CD4-positive, alpha-beta T cell (primary cell): ENCODE results near the gene COL6A2. TPM values are rescaled to one million over a fixed set of nuclear protein-coding genes. Genes with fewer than 3 reads are reported as not detected.

ENCODE experiments used
- ATAC-seq: fragments of 200-7000 bp; cut with Tn5 transposase; one replicate; pipeline ENCODE4 v1.10.0; 2022; ENCODE audit warnings: mild to moderate bottlenecking; ENCODE audit not compliant: poor library complexity
- CTCF ChIA-PET: fragments of 350-600 bp; sonication (Branson Sonifier 250); formaldehyde crosslinking; loops from one replicate; lab custom pipeline; 2021; ENCODE audit warnings: antibody characterized with exemption, inconsistent platforms; lab: Charles Lee
- POLR2A ChIA-PET: fragments of 350-600 bp; sonication (Branson Sonifier 250); formaldehyde crosslinking; loops from one replicate; lab custom pipeline; 2021; ENCODE audit warnings: antibody characterized with exemption, inconsistent platforms; lab: Charles Lee
- DNase-seq, 14 experiments: peaks; one replicate each; pipeline ENCODE4 v3.0.0-alpha.2; 2013 to 2020; ENCODE audit warnings: mixed read lengths in 2 of 14
- H3K27ac ChIP-seq, 2 donors: one replicate each; pipeline versions ENCODE4 v1.5.1 to v1.7.0; 2013; ENCODE audit warnings: low read length in 2 of 2, low read depth in 1 of 2, mild to moderate bottlenecking in 1 of 2
- H3K27me3 ChIP-seq, 2 experiments: 1 replicate in 1 of 2; 2 replicates in 1 of 2; pipeline versions ENCODE4 v1.6.1 to v1.7.0; 2013; ENCODE audit warnings: low read length in 2 of 2, control low read depth in 1 of 2, mild to moderate bottlenecking in 1 of 2, moderate library complexity in 1 of 2; ENCODE audit not compliant: insufficient read depth in 2 of 2, control insufficient read depth in 1 of 2
- H3K36me3 ChIP-seq: one replicate; pipeline ENCODE4 v1.6.1; 2013; ENCODE audit warnings: low read length, control low read depth; ENCODE audit not compliant: insufficient read depth
- H3K4me1 ChIP-seq: one replicate; pipeline ENCODE4 v1.6.1; 2013; ENCODE audit warnings: low read length, control low read depth; ENCODE audit not compliant: insufficient read depth
- H3K4me3 ChIP-seq: one replicate; pipeline ENCODE4 v1.5.1; 2013; ENCODE audit warnings: mild to moderate bottlenecking, low read length, moderate library complexity
- H3K9me3 ChIP-seq, 2 experiments: 1 replicate in 1 of 2; 2 replicates in 1 of 2; pipeline versions ENCODE4 v1.6.1 to v1.7.0; 2013; ENCODE audit warnings: low read length in 2 of 2, mild to moderate bottlenecking in 2 of 2, control low read depth in 1 of 2, moderate library complexity in 1 of 2; ENCODE audit not compliant: control insufficient read depth in 1 of 2, insufficient read depth in 1 of 2
- H3K27ac Mint-ChIP-seq: one replicate; pipeline ENCODE4 v1.8.0; 2020; ENCODE audit warnings: mixed read lengths
- H3K27me3 Mint-ChIP-seq: one replicate; pipeline ENCODE4 v1.8.0; 2021; ENCODE audit warnings: mixed read lengths
- H3K36me3 Mint-ChIP-seq: one replicate; pipeline ENCODE4 v1.8.0; 2021; ENCODE audit warnings: low read depth, mixed read lengths
- H3K4me1 Mint-ChIP-seq: one replicate; pipeline ENCODE4 v1.8.0; 2021; ENCODE audit warnings: low read depth, mixed read lengths
- H3K4me3 Mint-ChIP-seq: one replicate; pipeline ENCODE4 v1.8.0; 2020; ENCODE audit warnings: mild to moderate bottlenecking, mixed read lengths
- H3K9me3 Mint-ChIP-seq: one replicate; pipeline ENCODE4 v1.8.0; 2020; ENCODE audit warnings: mixed read lengths
- intact Hi-C, 2 experiments: fragments of 100-400 bp; cut with DNase I in 1 of 2; cut with micrococcal nuclease in 1 of 2; formaldehyde crosslinking; loops; one replicate each; pipeline versions ENCODE4 v1.15.1 to v1.9.0; 2023 to 2025; cut with DNase I, micrococcal nuclease
- total RNA-seq, 174 experiments: library from RNA in 2 of 174; stranded (reverse) in 2 of 174; gene quantifications; one replicate each; pipeline ENCODE4 v1.2.3 and lab custom pipeline; 2021 to 2026
- TF ChIP-seq, protein P1 (sequence below): fragments of 200-600 bp; IDR thresholded peaks from one replicate; pipeline ENCODE4 v1.8.0; 2022; ENCODE audit warnings: antibody characterized with exemption, mild to moderate bottlenecking

The COL6A2 gene
- total RNA-seq, 2 experiments from 2014 or later = 24.1 to 26.4 TPM

DNA sequence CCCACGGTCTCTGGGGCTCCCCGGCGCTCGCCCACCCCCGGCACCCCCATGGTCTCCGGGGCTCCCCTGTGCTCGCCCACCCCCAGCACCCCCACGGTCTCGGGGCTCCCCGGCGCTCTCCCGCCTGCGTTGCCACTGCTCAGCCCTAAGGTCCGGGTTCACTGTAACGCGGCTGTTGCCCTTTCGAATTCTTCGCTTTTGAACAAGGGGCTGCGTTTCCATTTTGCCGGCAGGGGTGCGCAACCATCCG is 62.7 kb downstream of the COL6A2 start:
- intact Hi-C loops = no loop called here
- H3K27me3 ChIP-seq = no peaks in the 10 kb centered on the region
- H3K4me3 ChIP-seq = no peak overlapping the region
- Mint-ChIP-seq H3K27ac (no peak overlapping the region), H3K27me3 (no peaks in the 10 kb centered on the region), H3K9me3 (no peaks in the 10 kb centered on the region), H3K36me3 (no peaks in the 10 kb centered on the region), H3K4me3 (no peak overlapping the region), H3K4me1 (no peaks in the 10 kb centered on the region)
- DNase-seq (peak in 1 of 14 experiments; percentile 29), ATAC-seq (no peak)
- H3K9me3 ChIP-seq = peaks cover 0 to 12% of the 10 kb centered on the region in 2 experiments
- H3K36me3 ChIP-seq = no peaks in the 10 kb centered on the region
- CTCF ChIA-PET = no interaction called here
- TF ChIP-seq, protein P1, sequence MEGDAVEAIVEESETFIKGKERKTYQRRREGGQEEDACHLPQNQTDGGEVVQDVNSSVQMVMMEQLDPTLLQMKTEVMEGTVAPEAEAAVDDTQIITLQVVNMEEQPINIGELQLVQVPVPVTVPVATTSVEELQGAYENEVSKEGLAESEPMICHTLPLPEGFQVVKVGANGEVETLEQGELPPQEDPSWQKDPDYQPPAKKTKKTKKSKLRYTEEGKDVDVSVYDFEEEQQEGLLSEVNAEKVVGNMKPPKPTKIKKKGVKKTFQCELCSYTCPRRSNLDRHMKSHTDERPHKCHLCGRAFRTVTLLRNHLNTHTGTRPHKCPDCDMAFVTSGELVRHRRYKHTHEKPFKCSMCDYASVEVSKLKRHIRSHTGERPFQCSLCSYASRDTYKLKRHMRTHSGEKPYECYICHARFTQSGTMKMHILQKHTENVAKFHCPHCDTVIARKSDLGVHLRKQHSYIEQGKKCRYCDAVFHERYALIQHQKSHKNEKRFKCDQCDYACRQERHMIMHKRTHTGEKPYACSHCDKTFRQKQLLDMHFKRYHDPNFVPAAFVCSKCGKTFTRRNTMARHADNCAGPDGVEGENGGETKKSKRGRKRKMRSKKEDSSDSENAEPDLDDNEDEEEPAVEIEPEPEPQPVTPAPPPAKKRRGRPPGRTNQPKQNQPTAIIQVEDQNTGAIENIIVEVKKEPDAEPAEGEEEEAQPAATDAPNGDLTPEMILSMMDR = no peak
- no peak overlapping the region for H3K27ac ChIP-seq
- no peaks in the 10 kb centered on the region for H3K4me1 ChIP-seq
- POLR2A ChIA-PET = no interaction called here

DNA sequence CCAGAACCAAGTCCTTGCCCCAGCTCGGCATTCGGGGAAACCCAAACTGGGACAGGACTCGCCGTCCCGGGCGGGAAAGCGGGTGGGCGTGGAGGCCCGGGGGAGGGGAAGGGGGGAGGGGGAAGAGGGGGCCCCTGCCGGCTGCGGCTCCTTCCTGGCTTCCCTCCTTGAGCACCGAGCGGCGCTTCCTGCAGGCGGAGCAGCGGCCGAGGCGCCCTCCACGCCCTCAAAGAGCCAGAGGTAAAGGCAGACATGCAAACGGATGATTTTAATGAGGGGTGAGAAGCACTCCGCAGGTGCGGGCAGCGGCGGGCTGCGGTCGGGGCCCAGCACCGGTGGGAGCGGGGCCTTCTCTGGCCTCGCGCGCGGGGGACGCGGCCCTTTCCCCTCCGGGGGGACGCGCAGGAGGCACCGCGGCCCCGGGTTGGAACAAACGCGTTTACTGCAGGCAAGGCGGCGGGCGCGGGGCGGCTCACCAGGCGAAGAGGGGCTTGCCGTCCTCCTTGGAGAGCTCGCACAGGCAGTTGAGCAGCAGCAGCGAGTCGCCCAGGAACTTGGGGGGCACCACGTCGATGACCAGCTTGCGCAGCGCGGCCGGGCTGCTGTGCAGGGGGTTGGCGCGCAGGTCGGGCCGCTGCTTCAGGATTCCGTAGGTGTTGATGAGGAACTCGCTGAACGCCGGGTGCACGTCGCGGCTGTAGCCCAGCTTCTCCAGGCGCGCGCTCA is 63.2 kb downstream of the COL6A2 start:
- ATAC-seq = no peak

DNA sequence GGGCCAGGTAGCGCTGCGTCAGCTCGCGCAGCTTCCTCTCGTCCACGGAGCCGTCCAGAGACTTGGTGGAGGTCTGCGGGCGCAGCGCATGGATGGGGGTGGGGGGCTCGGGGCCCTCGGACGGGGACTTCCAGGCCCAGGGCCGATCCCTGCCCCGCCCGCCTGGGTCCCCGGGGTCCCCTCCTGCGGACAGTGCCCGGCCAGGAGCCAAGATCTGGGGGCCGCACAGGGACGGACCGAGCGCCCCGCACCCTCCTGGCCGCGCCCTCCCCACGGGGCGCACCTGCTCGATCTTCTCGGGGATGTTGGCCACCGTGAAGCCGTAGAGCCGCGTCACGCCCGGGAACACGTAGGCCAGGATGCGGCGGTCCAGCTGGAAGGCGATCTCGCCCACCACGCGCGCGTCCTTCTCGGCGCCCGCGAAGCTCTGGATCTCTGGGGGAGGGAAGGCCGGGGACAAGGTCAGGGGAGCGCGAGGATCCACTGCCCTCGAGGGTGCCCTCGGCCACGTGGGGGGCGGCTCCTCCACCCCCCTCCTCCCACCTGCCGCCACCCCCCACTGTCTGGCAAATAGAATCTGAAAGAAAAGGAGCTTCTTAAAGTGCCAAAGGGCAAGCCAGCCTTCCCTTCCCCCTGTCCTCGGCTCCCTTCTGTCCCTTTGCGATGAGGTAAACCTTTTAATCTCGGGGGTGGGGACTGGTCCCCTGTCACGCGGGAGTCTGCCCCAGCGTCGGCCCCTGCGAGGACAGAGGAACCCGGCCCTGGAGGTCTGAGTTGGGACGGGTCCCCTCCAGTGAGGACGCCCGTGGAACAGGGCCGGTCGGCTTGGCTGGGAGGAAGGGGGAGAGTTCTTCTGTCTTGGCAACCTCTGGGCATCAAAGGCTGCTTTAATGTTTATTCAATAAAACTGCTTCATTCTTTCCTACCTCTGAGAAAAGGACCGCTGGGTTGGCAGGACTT is 64.0 kb downstream of the COL6A2 start:
- ChIA-PET CTCF (no interaction called here), POLR2A (no interaction called here)
- no peak overlapping the region for H3K4me3 Mint-ChIP-seq
- H3K36me3 Mint-ChIP-seq = no peaks in the 10 kb centered on the region
- no peaks in the 10 kb centered on the region for H3K4me1 Mint-ChIP-seq
- H3K27ac Mint-ChIP-seq = no peak overlapping the region
- H3K27me3 Mint-ChIP-seq = no peaks in the 10 kb centered on the region
- intact Hi-C loops = no loop called here
- no peak overlapping the region for H3K4me3 ChIP-seq
- TF ChIP-seq, protein P1 = no peak
- no peaks in the 10 kb centered on the region for H3K36me3 ChIP-seq
- H3K4me1 ChIP-seq = no peaks in the 10 kb centered on the region
- no peak overlapping the region for H3K27ac ChIP-seq
- DNase-seq (peak in 2 of 14 experiments; percentile 28 to 29), ATAC-seq (no peak)
- no peaks in the 10 kb centered on the region for H3K27me3 ChIP-seq
- peaks cover 0 to 12% of the 10 kb centered on the region in 2 experiments for H3K9me3 ChIP-seq
- H3K9me3 Mint-ChIP-seq = no peaks in the 10 kb centered on the region

More for the DNA sequence above, 63.2 kb downstream of the COL6A2 start:
- CTCF ChIA-PET = no interaction called here
- POLR2A ChIA-PET = no interaction called here
- intact Hi-C loops = no loop called here
- no peak overlapping the region for H3K4me3 ChIP-seq
- H3K36me3 ChIP-seq = no peaks in the 10 kb centered on the region
- no peaks in the 10 kb centered on the region for H3K9me3 Mint-ChIP-seq
- peak in 3 of 14 experiments; percentile 22 to 40 (median 30) for DNase-seq
- H3K27me3 Mint-ChIP-seq = no peaks in the 10 kb centered on the region
- no peak overlapping the region for H3K27ac Mint-ChIP-seq
- H3K4me1 Mint-ChIP-seq = no peaks in the 10 kb centered on the region
- H3K4me1 ChIP-seq = no peaks in the 10 kb centered on the region
- TF ChIP-seq, protein P1 = no peak
- H3K9me3 ChIP-seq = peaks cover 0 to 12% of the 10 kb centered on the region in 2 experiments
- no peak overlapping the region for H3K4me3 Mint-ChIP-seq
- no peaks in the 10 kb centered on the region for H3K27me3 ChIP-seq
- H3K36me3 Mint-ChIP-seq = no peaks in the 10 kb centered on the region
- no peak overlapping the region for H3K27ac ChIP-seq
